ENCODE measurements around the gene AKAP7. TPM values are rescaled to one million over a fixed set of nuclear protein-coding genes. Genes with fewer than 3 reads are reported as not detected.

The AKAP7 gene
- polyA plus RNA-seq, 1 donor from 2014 or later = 1.6 TPM

- Histone ChIP-seq H3K9me3 (ENCODE audit: low read length) (no peaks in the 10 kb centered on the region), H3K36me3 (ENCODE audit: insufficient read depth, low read length) (no peaks in the 10 kb centered on the region), H4K20me1 (ENCODE audit: insufficient read depth) (no peaks in the 10 kb centered on the region), H3K4me3 (ENCODE audit: low read length) (no peak overlapping the region), H3K27me3 (ENCODE audit: insufficient read depth, low read depth, low read length) (no peaks in the 10 kb centered on the region), H3K9ac (ENCODE audit: low read length) (no peak overlapping the region), H3K79me2 (replicated peaks; ENCODE audit: insufficient read depth, low read length) (no peaks in the 10 kb centered on the region), H2AFZ (ENCODE audit: low read depth, low read length) (no peak overlapping the region), H3K9me2 (ENCODE audit: insufficient read depth, low read length) (no peaks in the 10 kb centered on the region), H3K27ac (ENCODE audit: low read length) (no peak overlapping the region), H3F3A (ENCODE audit: insufficient read depth, low read length, poor library complexity, severe bottlenecking) (no peaks in the 10 kb centered on the region), H3K4me2 (ENCODE audit: low read length) (no peak overlapping the region)
- TF ChIP-seq TAF1 (IDR thresholded peaks at IDR 0.05; ENCODE audit: low read depth) = no peak
- no peak for TF ChIP-seq RAD21 (conservative IDR thresholded peaks at IDR 0.05)
Observed at GRCh38 chr6:131292145-131292938, 157.1 kb downstream of the AKAP7 start.

GRCh38 chr6:131293472-131293911, 158.2 kb downstream of the AKAP7 start:
- no peaks in the 10 kb centered on the region for H3K27me3 ChIP-seq (ENCODE audit: insufficient read depth, low read depth, low read length)
- no peak overlapping the region for H3K4me3 ChIP-seq (ENCODE audit: low read length)
- H3K9me3 ChIP-seq (ENCODE audit: low read length) = no peaks in the 10 kb centered on the region
- no peak overlapping the region for H3K27ac ChIP-seq (ENCODE audit: low read length)
- no peaks in the 10 kb centered on the region for H4K20me1 ChIP-seq (ENCODE audit: insufficient read depth)
- H3K79me2 ChIP-seq (replicated peaks; ENCODE audit: insufficient read depth, low read length) = no peaks in the 10 kb centered on the region
- H3F3A ChIP-seq (ENCODE audit: insufficient read depth, low read length, poor library complexity, severe bottlenecking) = no peaks in the 10 kb centered on the region
- no peak overlapping the region for H3K4me2 ChIP-seq (ENCODE audit: low read length)
- no peaks in the 10 kb centered on the region for H3K36me3 ChIP-seq (ENCODE audit: insufficient read depth, low read length)
- no peak for TF ChIP-seq SMC3 (conservative IDR thresholded peaks at IDR 0.05; ENCODE audit: poor library complexity)
- no peak for TF ChIP-seq EP300 (conservative IDR thresholded peaks at IDR 0.05; ENCODE audit: poor library complexity, severe bottlenecking)
- no peak for TF ChIP-seq EZH2 (IDR thresholded peaks at IDR 0.05; ENCODE audit: borderline replicate concordance, insufficient read depth, low read length, poor library complexity, severe bottlenecking)
- TF ChIP-seq MXI1 (conservative IDR thresholded peaks at IDR 0.05; ENCODE audit: poor library complexity, severe bottlenecking) = no peak
- no peak for TF ChIP-seq POLR2AphosphoS5 (IDR thresholded peaks at IDR 0.05)
- TF ChIP-seq CTCF (IDR thresholded peaks at IDR 0.05; ENCODE audit: poor library complexity, severe bottlenecking) = no peak
- TF ChIP-seq RAD21 (conservative IDR thresholded peaks at IDR 0.05) = no peak
- no peak for TF ChIP-seq TAF1 (IDR thresholded peaks at IDR 0.05; ENCODE audit: low read depth)
- TF ChIP-seq, protein P1, sequence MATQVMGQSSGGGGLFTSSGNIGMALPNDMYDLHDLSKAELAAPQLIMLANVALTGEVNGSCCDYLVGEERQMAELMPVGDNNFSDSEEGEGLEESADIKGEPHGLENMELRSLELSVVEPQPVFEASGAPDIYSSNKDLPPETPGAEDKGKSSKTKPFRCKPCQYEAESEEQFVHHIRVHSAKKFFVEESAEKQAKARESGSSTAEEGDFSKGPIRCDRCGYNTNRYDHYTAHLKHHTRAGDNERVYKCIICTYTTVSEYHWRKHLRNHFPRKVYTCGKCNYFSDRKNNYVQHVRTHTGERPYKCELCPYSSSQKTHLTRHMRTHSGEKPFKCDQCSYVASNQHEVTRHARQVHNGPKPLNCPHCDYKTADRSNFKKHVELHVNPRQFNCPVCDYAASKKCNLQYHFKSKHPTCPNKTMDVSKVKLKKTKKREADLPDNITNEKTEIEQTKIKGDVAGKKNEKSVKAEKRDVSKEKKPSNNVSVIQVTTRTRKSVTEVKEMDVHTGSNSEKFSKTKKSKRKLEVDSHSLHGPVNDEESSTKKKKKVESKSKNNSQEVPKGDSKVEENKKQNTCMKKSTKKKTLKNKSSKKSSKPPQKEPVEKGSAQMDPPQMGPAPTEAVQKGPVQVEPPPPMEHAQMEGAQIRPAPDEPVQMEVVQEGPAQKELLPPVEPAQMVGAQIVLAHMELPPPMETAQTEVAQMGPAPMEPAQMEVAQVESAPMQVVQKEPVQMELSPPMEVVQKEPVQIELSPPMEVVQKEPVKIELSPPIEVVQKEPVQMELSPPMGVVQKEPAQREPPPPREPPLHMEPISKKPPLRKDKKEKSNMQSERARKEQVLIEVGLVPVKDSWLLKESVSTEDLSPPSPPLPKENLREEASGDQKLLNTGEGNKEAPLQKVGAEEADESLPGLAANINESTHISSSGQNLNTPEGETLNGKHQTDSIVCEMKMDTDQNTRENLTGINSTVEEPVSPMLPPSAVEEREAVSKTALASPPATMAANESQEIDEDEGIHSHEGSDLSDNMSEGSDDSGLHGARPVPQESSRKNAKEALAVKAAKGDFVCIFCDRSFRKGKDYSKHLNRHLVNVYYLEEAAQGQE (IDR thresholded peaks at IDR 0.05; ENCODE audit: borderline replicate concordance) = no peak
- H3K9me2 ChIP-seq (ENCODE audit: insufficient read depth, low read length) = no peaks in the 10 kb centered on the region
- H3K9ac ChIP-seq (ENCODE audit: low read length) = no peak overlapping the region
- no peak overlapping the region for H2AFZ ChIP-seq (ENCODE audit: low read depth, low read length)

All from neural cell (in vitro differentiated cells).